GM19239 (cell line): ENCODE results near the gene ECSCR.
A peak's percentile ranks its signal among the peaks of the same experiment; 100 is the strongest.
"Not testable (repeated sequence)": the region's sequence is repeated elsewhere in the genome, so short reads cannot be mapped to it uniquely, and the experiment has no call there.

Source experiments
- DNase-seq: peaks from one replicate; pipeline ENCODE4 v3.0.0; 2011; ENCODE audit warnings: low spot score; ENCODE audit not compliant: insufficient read length
- FAIRE-seq: peaks from 2 replicates; lab custom pipeline; 2011; peaks lifted over from hg19 to GRCh38; lab: Jason Lieb, UNC

Gene ECSCR

GRCh38 chr5:139415221-139415861, 47.2 kb downstream of the ECSCR start:
- DNase-seq (no peak), FAIRE-seq (peak; percentile 83)

DNA sequence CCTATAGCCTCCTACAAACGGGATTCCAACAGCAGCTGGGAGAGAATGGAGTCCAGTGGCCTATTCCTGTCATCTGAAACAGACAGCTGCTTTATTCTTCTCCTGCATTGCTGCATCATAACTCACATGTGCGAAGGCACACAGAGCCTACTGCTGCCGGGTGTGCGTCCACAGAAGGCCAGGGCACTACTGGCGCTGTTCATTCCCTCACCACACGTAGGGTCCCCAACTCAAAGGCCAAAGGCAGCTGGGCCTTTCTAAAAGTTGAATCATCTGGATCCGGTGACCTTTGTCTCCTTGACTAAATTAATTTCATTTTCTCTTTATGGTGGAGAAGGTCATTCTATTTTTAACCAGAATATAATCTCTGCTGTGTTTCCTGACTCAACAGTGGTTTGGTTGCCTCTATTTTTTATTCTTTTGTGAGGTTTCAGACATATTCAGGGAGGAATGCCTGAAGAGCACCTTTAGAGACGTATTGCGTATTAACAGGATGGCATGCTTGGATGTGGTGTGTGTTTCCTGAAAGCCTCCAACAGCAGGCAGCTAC, 47.9 kb downstream of the ECSCR start:
- peak; percentile 58 for FAIRE-seq

GRCh38 chr5:139413963-139414362, 48.6 kb downstream of the ECSCR start:
- FAIRE-seq = peak; percentile 95
- no peak for DNase-seq

More for the DNA sequence above, 47.9 kb downstream of the ECSCR start:
- DNase-seq = no peak

GRCh38 chr5:139413153-139413552, 49.4 kb downstream of the ECSCR start:
- DNase-seq (no peak), FAIRE-seq (no peak)

- no peak for FAIRE-seq
- DNase-seq = no peak
Observed at GRCh38 chr5:139410993-139411828, 51.3 kb downstream of the ECSCR start.

GRCh38 chr5:139410121-139410992, 52.2 kb downstream of the ECSCR start:
- FAIRE-seq (peak; percentile 4), DNase-seq (no peak)

DNA sequence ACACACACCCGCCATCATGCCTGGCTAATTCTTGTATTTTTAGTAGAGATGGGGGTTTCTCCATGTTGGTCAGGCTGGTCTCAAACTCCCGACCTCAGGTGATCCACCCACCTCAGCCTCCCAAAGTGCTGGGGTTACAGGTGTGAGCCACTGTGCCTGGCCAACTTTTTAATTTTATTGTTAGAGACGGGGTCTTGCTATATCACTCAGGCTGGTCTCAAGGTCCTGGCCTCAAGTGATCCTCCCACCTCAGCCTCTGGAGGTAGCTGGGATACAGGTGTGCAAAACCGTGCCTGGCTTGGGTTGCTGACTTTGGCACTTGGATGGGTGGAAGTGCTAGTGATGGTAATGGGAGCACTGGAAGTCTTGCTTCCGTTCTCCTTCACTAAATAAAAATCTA, 53.4 kb downstream of the ECSCR start:
- DNase-seq, FAIRE-seq: not testable (repeated sequence)

DNA sequence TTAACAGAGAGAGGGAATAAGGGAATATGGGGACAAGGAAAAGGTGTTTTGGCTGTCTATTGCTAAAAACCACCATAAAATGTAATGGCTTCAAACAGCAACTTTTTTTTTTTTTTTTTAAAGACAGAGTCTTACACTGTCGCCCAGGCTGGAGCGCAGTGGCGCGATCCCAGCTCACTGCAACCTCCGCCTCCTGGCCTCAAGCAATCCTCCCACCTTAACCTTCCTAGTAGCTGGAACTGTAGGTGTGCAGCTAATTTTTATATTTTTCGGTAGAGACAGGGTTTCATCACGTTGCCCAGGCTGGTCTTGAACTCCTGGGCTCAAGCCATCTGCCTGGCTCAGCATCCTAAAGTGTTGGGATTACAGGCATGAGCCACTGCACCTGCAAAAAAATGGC, 54.4 kb downstream of the ECSCR start:
- no peak for DNase-seq

GRCh38 chr5:139407517-139407916, 55.0 kb downstream of the ECSCR start:
- FAIRE-seq (no peak), DNase-seq (no peak)

More for the DNA sequence above, 54.4 kb downstream of the ECSCR start:
- FAIRE-seq = no peak

DNA sequence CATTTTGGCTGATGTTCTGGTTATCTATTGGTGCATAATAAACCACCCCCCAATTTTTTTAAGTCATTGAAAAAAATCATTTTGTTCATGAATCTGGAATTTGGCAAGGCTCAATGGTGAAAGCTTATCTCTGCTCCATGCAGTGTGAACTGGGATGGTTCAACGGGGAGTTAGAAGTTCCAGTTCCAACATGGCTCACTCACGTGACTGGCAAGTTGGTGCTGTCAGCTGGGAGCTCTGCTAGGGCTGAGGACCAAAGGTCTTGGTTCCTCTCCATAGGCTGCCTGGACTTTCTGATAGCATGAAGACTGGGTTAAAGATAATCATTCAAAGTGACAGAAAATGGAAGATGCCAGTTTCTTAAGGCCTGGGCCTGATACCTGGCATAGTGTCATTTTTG, 55.6 kb downstream of the ECSCR start:
- FAIRE-seq (no peak), DNase-seq (no peak)

GRCh38 chr5:139404484-139404840, 58.1 kb downstream of the ECSCR start:
- FAIRE-seq (no peak), DNase-seq (no peak)

DNA sequence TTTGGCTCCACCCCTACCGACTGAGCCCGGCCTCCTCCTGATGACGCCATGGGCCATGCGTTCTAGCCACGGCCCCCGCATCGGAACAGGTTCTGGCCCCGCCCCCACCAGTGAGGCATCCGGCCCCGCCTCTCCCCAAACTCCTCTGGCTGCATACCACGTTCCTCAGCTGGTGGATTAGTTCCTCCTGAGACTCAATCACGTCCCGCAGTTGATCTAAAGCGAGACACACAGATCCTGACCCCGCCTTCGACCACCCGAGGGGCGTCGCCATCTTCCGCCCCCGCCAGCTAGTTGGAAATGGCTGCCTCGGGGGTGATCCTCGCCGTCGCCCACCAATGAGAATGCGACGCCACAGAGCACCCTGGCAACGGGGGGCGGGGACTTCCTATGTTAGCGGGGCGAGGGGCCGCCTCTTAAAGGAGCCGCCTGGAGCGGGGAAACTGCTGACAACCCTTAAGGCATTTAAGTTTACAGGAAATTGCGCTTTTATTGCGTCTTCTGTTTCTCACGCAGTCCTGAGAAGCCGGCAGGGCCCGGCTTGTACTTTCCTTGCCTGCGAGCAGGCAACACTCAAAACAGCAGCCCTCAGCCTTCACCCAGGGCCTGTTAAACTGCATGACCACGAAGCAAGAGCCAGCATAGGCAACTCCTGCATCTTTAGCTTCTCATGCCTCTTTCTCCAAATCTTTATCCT, 58.6 kb downstream of the ECSCR start, which contains the start of gene SPATA24:
TSS of gene SPATA24 (minus strand) at position 303 of the 697 bp plus-strand sequence. CDS start at position 274, 29 bp downstream.
- DNase-seq (peak; percentile 79), FAIRE-seq (peak; percentile 94)

GRCh38 chr5:139403418-139403786, 59.1 kb downstream of the ECSCR start:
- no peak for FAIRE-seq
- DNase-seq = no peak

GRCh38 chr5:139402561-139403158, 59.9 kb downstream of the ECSCR start:
- DNase-seq (no peak), FAIRE-seq (no peak)

- DNase-seq = no peak
- no peak for FAIRE-seq
Observed at GRCh38 chr5:139401546-139401945, 61.0 kb downstream of the ECSCR start.

DNA sequence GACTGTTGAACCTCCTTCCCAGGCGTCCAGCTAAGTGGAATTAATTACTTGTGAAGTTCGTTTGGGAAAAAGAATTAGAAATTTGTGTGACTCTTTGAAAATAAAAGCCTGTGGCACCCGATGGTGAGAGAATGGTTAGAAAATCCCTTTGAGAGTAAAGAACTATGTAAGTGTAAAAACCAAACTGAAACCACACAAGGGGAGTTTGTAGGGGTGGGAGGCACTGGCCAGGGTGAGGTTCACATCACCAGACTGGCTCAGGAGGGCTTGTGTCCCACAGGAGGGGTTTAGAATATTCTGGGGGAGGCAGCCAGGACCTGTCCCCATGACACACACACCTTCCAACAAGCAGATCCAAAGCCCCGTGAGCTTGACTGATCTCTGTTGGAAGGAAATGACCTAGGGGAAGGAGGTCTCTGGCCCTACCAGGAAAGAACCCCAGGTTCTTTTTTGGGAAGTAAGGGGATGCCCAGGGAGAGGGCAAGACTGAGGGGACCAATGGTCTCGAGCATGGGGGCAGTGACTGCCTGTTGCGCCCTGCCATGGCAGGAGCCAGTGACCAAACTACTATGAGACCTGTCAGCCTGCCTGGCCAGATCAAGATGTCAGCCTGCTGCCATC, 62.9 kb downstream of the ECSCR start:
- DNase-seq (no peak), FAIRE-seq (peak; percentile 59)
